ENCODE measurements around the gene HMOX1.
"Not testable (repeated sequence)": the region's sequence is repeated elsewhere in the genome, so short reads cannot be mapped to it uniquely, and the experiment has no call there.

Gene HMOX1

GRCh38 chr22:35437049-35437448 is 56.2 kb downstream of the HMOX1 start:
- peak; percentile 58 for DNase-seq

- not testable (repeated sequence) for DNase-seq
These were observed 57.9 kb downstream of the HMOX1 start for GRCh38 chr22:35438673-35439364.

DNA sequence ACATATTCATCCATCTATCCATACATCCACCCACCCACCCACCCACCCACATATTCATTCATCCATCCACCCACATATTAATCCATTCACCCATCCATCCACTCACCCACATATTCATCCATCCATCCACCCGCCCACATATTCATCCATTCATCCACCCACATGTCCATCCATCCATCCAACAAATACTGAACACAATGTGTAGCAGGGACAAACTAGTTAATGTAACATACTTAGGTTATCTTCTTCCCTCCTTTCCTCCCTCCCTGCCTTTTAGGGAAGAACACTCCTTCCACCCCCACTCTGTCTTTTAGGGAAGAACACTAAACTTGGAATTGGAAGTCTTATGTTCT is 58.4 kb downstream of the HMOX1 start:
- no peak for DNase-seq

DNA sequence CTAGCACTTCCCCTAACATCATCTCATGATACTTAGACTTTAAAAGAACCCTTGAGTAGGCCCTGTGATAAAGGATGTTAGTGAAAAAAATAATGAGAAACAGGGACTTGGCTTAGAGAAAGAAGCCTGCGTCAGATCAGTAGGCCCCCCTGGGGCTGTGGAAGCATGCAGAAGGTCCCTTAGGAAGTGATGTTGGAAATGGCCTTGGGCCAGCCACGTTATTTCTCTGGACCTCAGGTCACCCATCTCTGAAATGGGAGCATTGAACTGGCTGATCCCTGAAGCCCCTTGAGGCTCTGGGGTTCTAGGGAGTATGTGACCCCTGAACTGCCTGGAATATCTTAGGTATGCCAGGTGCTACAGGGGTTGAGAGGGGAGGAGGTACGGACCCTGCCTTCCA is 59.2 kb downstream of the HMOX1 start:
- no peak for DNase-seq

DNA sequence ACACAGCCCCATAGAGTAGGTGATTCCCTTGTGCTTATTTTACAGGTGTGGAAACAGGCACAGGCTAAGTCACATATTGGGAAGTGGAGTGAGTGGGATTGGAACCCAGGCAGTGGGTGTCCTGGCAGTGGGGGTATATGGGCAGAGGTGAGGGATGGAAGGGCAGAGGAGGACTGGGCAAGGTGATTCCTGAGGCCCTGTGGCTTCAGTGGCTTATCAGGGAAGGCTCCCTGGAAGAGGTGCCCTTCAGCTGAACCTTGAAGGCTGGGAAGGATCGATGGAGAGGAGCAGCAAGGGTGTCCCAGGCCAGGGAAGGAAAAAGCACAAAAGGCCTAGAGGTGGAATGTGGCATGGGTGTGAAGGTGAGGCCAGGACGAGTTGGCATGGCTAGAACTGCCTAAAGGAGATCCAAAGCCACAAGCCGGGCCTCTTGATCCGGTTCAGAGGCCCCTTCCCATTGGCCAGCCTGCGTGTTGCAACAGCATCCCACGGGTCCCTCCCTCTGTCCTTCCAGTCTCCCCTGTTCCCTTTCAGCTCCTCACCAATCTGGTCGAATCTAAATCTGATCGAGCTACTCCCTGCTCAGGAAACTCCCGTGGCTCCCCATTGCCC is 60.7 kb downstream of the HMOX1 start:
- DNase-seq = no peak

DNA sequence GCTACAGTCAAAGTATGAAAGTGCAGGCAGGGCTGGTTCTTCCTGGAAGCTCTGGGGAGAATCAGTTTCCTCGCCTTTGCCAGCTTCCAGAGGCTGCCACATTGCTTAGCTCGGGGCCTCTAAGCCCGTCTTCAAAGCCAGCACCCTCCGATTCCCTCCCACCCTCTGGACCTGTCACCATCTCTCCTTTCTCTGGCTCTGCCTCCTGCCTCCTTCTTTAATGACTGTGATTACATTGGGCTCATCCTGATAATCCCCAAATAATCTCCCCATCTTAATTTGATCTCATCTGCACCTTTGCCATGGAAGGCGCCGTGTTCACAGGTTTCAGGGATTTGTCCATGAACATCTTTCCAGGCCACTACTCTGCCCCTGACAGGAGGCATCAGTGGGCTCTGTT is 61.6 kb downstream of the HMOX1 start:
- no peak for DNase-seq

DNA sequence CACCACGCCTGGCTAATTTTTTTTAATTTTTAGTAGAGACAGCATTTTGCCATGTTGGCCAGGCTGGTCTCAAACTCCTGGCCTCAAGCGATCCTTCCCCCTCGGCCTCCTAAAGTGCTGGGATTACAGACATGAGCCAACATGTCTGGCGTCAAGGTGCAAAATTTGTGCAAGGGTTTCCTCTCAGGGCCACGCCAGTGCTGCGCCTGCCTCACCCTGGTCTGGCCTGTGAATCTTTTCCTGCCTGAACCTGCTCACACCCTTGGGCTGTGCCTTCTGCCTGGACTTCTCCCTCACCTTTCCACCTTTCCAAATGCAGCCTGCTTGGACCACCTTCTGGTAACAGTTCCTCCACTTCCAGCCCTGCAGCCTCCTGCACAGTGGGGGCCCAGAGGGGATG is 62.4 kb downstream of the HMOX1 start:
- DNase-seq = no peak

All from activated CD4-positive, alpha-beta T cell treated with anti-CD3 and anti-CD28 coated beads for 48 hours (primary cell).